Measurements from ENCODE around the gene STAT5A. TPM values are rescaled to one million over a fixed set of nuclear protein-coding genes. Genes with fewer than 3 reads are reported as not detected.
"Not testable (repeated sequence)": the region's sequence is repeated elsewhere in the genome, so short reads cannot be mapped to it uniquely, and the experiment has no call there.

The STAT5A gene
- total RNA-seq, 1 experiment from 2014 or later = 6.6 TPM

- DNase-seq (ENCODE audit: low spot score) (no peak), ATAC-seq (no peak)
- H3K27me3 Mint-ChIP-seq (ENCODE audit: low read depth) = no peaks in the 10 kb centered on the region
- H3K27ac Mint-ChIP-seq = no peak overlapping the region
- POLR2A ChIA-PET = interaction anchor here (0.5 kb wide), 1 partner anchor 26 kb away, joined by 3 read pairs; no protein-coding TSS in a partner anchor
- TF ChIP-seq HMGA2 (CRISPR knock-in tag; IDR thresholded peaks at IDR 0.05) = no peak
- no peak for TF ChIP-seq FOXJ3 (CRISPR knock-in tag; IDR thresholded peaks at IDR 0.05; ENCODE audit: borderline replicate concordance)
- no peak for TF ChIP-seq SOX15 (CRISPR knock-in tag; IDR thresholded peaks at IDR 0.05)
- no peak for TF ChIP-seq ATF1 (CRISPR knock-in tag; IDR thresholded peaks at IDR 0.05)
- no peak for TF ChIP-seq FOXK1 (CRISPR knock-in tag; IDR thresholded peaks at IDR 0.05)
- TF ChIP-seq NR2C2 (CRISPR knock-in tag; IDR thresholded peaks at IDR 0.05) = no peak
- TF ChIP-seq TP53 (CRISPR knock-in tag; IDR thresholded peaks at IDR 0.05) = no peak
- TF ChIP-seq ZNF532 (CRISPR knock-in tag; IDR thresholded peaks at IDR 0.05; ENCODE audit: borderline replicate concordance) = no peak
- no peak for TF ChIP-seq PREB (CRISPR knock-in tag; IDR thresholded peaks at IDR 0.05; ENCODE audit: borderline replicate concordance)
- no peak overlapping the region for H3K4me3 Mint-ChIP-seq
- no peaks in the 10 kb centered on the region for H3K36me3 Mint-ChIP-seq
- H3K9me3 Mint-ChIP-seq = no peaks in the 10 kb centered on the region
- CTCF ChIA-PET = interaction anchor here (1.0 to 2.0 kb wide), 5 partner anchors 16 to 110 kb away, joined by 3 to 6 read pairs (median 5); no protein-coding TSS in a partner anchor
- no peaks in the 10 kb centered on the region for H3K4me1 Mint-ChIP-seq
Measured at GRCh38 chr17:42296012-42296411, 7.7 kb downstream of the STAT5A start.

- H3K9me3 Mint-ChIP-seq; H3K4me1 Mint-ChIP-seq; POLR2A ChIA-PET; H3K27ac Mint-ChIP-seq; H3K36me3 Mint-ChIP-seq; H3K27me3 Mint-ChIP-seq (ENCODE audit: low read depth); ATAC-seq; DNase-seq (ENCODE audit: low spot score); H3K4me3 Mint-ChIP-seq: not testable (repeated sequence)
- CTCF ChIA-PET = interaction anchor here (2.0 kb wide), 1 partner anchor 76 kb away, joined by 6 read pairs; no protein-coding TSS in a partner anchor
Measured at GRCh38 chr17:42297775-42298174, 9.5 kb downstream of the STAT5A start.

GRCh38 chr17:42299361-42299760 is 11.1 kb downstream of the STAT5A start:
- CTCF ChIA-PET; POLR2A ChIA-PET; H3K27ac Mint-ChIP-seq; DNase-seq (ENCODE audit: low spot score); H3K4me3 Mint-ChIP-seq; H3K27me3 Mint-ChIP-seq (ENCODE audit: low read depth); H3K4me1 Mint-ChIP-seq; H3K9me3 Mint-ChIP-seq; ATAC-seq; H3K36me3 Mint-ChIP-seq: not testable (repeated sequence)

- H3K9me3 Mint-ChIP-seq; POLR2A ChIA-PET; H3K27ac Mint-ChIP-seq; CTCF ChIA-PET; H3K4me1 Mint-ChIP-seq; H3K4me3 Mint-ChIP-seq; H3K36me3 Mint-ChIP-seq; DNase-seq (ENCODE audit: low spot score); H3K27me3 Mint-ChIP-seq (ENCODE audit: low read depth): not testable (repeated sequence)
- peak; percentile 39; the same call in 1 of the 2 replicates for ATAC-seq
Measured at GRCh38 chr17:42299913-42300312, 11.6 kb downstream of the STAT5A start.

GRCh38 chr17:42301022-42301421 is 12.7 kb downstream of the STAT5A start:
- no peak overlapping the region for H3K4me3 Mint-ChIP-seq
- no peaks in the 10 kb centered on the region for H3K9me3 Mint-ChIP-seq
- H3K27me3 Mint-ChIP-seq (ENCODE audit: low read depth) = no peaks in the 10 kb centered on the region; the same call in none of the 2 replicates
- H3K27ac Mint-ChIP-seq = no peak overlapping the region
- ChIA-PET CTCF (interaction anchor here (0.6 to 2.4 kb wide), 6 partner anchors 9 to 200 kb away, joined by 3 to 11 read pairs (median 4); no protein-coding TSS in a partner anchor), POLR2A (interaction anchor here (0.6 to 0.7 kb wide), 2 partner anchors 12 to 821 kb away, joined by 3 to 5 read pairs; no protein-coding TSS in a partner anchor)
- TF ChIP-seq ESRRA (CRISPR knock-in tag; IDR thresholded peaks at IDR 0.05; ENCODE audit: borderline replicate concordance) (no peak), ETV6 (CRISPR knock-in tag; IDR thresholded peaks at IDR 0.05) (no peak), CREB1 (CRISPR knock-in tag; IDR thresholded peaks at IDR 0.05) (no peak), SP1 (CRISPR knock-in tag; conservative IDR thresholded peaks at IDR 0.05) (no peak), SMAD4 (CRISPR knock-in tag; IDR thresholded peaks at IDR 0.05) (no peak), CDX4 (CRISPR knock-in tag; IDR thresholded peaks at IDR 0.05; ENCODE audit: borderline replicate concordance) (no peak), ZNF396 (CRISPR knock-in tag; IDR thresholded peaks at IDR 0.05; ENCODE audit: borderline replicate concordance) (no peak), SMAD3 (CRISPR knock-in tag; IDR thresholded peaks at IDR 0.05; ENCODE audit: borderline replicate concordance) (no peak), ZNF317 (CRISPR knock-in tag; IDR thresholded peaks at IDR 0.05; ENCODE audit: borderline replicate concordance, low read depth) (no peak), NFYB (CRISPR knock-in tag; conservative IDR thresholded peaks at IDR 0.05; ENCODE audit: low read depth) (no peak), EMX1 (CRISPR knock-in tag; IDR thresholded peaks at IDR 0.05) (no peak), TEAD4 (CRISPR knock-in tag; IDR thresholded peaks at IDR 0.05) (no peak), ZNF219 (CRISPR knock-in tag; IDR thresholded peaks at IDR 0.05; ENCODE audit: borderline replicate concordance) (no peak)
- no peak for DNase-seq (ENCODE audit: low spot score)
- 0 out of 2 replicates have a peak, but pooled peaks cover 2% of the 10 kb centered on the region for H3K4me1 Mint-ChIP-seq
- H3K36me3 Mint-ChIP-seq = no peaks in the 10 kb centered on the region
- no peak for ATAC-seq

Measured in WTC11 (cell line).